Measurements from ENCODE around the gene ZNF407.

ZNF407 gene

GRCh38 chr18:74630804-74631203 lies 33.1 kb downstream of the ZNF407 start:
- no peak for DNase-seq

- no peak for DNase-seq
Observed at GRCh38 chr18:74631212-74631611, 33.5 kb downstream of the ZNF407 start.

GRCh38 chr18:74631623-74632350 lies 34.1 kb downstream of the ZNF407 start:
- DNase-seq = no peak

- DNase-seq = no peak
Observed at GRCh38 chr18:74632351-74632679, 34.6 kb downstream of the ZNF407 start.

- DNase-seq = no peak
Observed at GRCh38 chr18:74632856-74633255, 35.2 kb downstream of the ZNF407 start.

GRCh38 chr18:74633652-74634352 lies 36.1 kb downstream of the ZNF407 start:
- DNase-seq = no peak

- DNase-seq = no peak
Observed at GRCh38 chr18:74635224-74635975, 37.7 kb downstream of the ZNF407 start.

GRCh38 chr18:74637070-74637469 lies 39.4 kb downstream of the ZNF407 start:
- no peak for DNase-seq

GRCh38 chr18:74638210-74638609 lies 40.5 kb downstream of the ZNF407 start:
- DNase-seq = no peak

GRCh38 chr18:74644713-74645112 lies 47.0 kb downstream of the ZNF407 start:
- DNase-seq = no peak

GRCh38 chr18:74645679-74646078 lies 48.0 kb downstream of the ZNF407 start:
- peak; percentile 98 for DNase-seq

- no peak for DNase-seq
Observed at GRCh38 chr18:74651327-74652128, 53.9 kb downstream of the ZNF407 start.

- DNase-seq = peak; percentile 48
Observed at GRCh38 chr18:74652392-74652988, 54.8 kb downstream of the ZNF407 start.

GRCh38 chr18:74654638-74655037 lies 57.0 kb downstream of the ZNF407 start:
- DNase-seq = peak; percentile 73

GRCh38 chr18:74661008-74661407 lies 63.3 kb downstream of the ZNF407 start:
- no peak for DNase-seq

GRCh38 chr18:74661691-74662090 lies 64.0 kb downstream of the ZNF407 start:
- DNase-seq = no peak

- no peak for DNase-seq
Observed at GRCh38 chr18:74662622-74663021, 65.0 kb downstream of the ZNF407 start.

- no peak for DNase-seq
Observed at GRCh38 chr18:74665346-74665745, 67.7 kb downstream of the ZNF407 start.

GRCh38 chr18:74665905-74666304 lies 68.2 kb downstream of the ZNF407 start:
- no peak for DNase-seq

GRCh38 chr18:74669136-74669798 lies 71.6 kb downstream of the ZNF407 start:
- DNase-seq = no peak

- no peak for DNase-seq
Observed at GRCh38 chr18:74672371-74672770, 74.7 kb downstream of the ZNF407 start.

- no peak for DNase-seq
Observed at GRCh38 chr18:74674487-74674886, 76.8 kb downstream of the ZNF407 start.

All from NCI-H1417 treated with DMSO at 0.1 percent for 48 hours (cell line).